ENCODE measurements around the gene HYAL3.

The HYAL3 gene

GRCh38 chr3:50256978-50257890 is 42.0 kb downstream of the HYAL3 start:
- H4K20me1 ChIP-seq (ENCODE audit: insufficient read depth) = no peaks in the 10 kb centered on the region
- H2AFZ ChIP-seq (ENCODE audit: low read depth) = no peak overlapping the region
- no peaks in the 10 kb centered on the region for H3K79me2 ChIP-seq (ENCODE audit: insufficient read depth, low read depth)
- TF ChIP-seq, protein P1, sequence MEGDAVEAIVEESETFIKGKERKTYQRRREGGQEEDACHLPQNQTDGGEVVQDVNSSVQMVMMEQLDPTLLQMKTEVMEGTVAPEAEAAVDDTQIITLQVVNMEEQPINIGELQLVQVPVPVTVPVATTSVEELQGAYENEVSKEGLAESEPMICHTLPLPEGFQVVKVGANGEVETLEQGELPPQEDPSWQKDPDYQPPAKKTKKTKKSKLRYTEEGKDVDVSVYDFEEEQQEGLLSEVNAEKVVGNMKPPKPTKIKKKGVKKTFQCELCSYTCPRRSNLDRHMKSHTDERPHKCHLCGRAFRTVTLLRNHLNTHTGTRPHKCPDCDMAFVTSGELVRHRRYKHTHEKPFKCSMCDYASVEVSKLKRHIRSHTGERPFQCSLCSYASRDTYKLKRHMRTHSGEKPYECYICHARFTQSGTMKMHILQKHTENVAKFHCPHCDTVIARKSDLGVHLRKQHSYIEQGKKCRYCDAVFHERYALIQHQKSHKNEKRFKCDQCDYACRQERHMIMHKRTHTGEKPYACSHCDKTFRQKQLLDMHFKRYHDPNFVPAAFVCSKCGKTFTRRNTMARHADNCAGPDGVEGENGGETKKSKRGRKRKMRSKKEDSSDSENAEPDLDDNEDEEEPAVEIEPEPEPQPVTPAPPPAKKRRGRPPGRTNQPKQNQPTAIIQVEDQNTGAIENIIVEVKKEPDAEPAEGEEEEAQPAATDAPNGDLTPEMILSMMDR (conservative IDR thresholded peaks at IDR 0.05; ENCODE audit: low read depth, low read length) = no peak
- H3K4me2 ChIP-seq = no peak overlapping the region
- no peak overlapping the region for H3K9ac ChIP-seq
- no peak overlapping the region for H3K4me3 ChIP-seq (IDR thresholded peaks at IDR 0.05; ENCODE audit: insufficient read depth, low read depth, low read length)
- H3K27ac ChIP-seq = no peak overlapping the region
- H3K36me3 ChIP-seq (ENCODE audit: insufficient read depth) = no peaks in the 10 kb centered on the region
- H3K27me3 ChIP-seq (ENCODE audit: insufficient read depth, low read depth) = no peaks in the 10 kb centered on the region
- H3K4me1 ChIP-seq (ENCODE audit: low read depth, poor library complexity, severe bottlenecking) = peaks cover 6% of the 10 kb centered on the region

DNA sequence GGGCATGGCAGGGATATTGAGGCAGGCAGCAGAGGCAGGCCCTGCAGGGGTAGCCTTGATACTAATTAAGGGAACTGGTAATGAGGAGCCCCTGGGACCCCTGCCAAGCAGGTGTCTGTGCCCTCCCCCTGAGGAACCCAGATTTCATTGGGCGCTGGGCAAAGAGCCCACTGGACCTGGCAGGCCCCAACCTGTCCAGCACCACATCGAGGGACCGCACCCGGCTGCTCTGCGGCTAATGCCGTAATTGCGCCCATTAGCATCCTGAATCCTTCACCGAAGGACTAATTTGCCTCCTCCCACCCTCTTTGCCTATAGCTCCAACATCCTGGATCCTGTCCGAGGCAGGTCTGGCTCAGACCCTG is 44.0 kb downstream of the HYAL3 start:
- Histone ChIP-seq H3K36me3 (ENCODE audit: insufficient read depth) (no peaks in the 10 kb centered on the region), H4K20me1 (ENCODE audit: insufficient read depth) (no peaks in the 10 kb centered on the region)

GRCh38 chr3:50254577-50255250 is 44.5 kb downstream of the HYAL3 start:
- H2AFZ ChIP-seq (ENCODE audit: low read depth) = no peak overlapping the region
- H3K27me3 ChIP-seq (ENCODE audit: insufficient read depth, low read depth) = no peaks in the 10 kb centered on the region
- no peak overlapping the region for H3K27ac ChIP-seq
- no peak overlapping the region for H3K4me3 ChIP-seq (IDR thresholded peaks at IDR 0.05; ENCODE audit: insufficient read depth, low read depth, low read length)
- H3K4me2 ChIP-seq = no peak overlapping the region
- TF ChIP-seq, protein P1 (conservative IDR thresholded peaks at IDR 0.05; ENCODE audit: low read depth, low read length) = no peak
- H3K4me1 ChIP-seq (ENCODE audit: low read depth, poor library complexity, severe bottlenecking) = no peaks in the 10 kb centered on the region
- no peaks in the 10 kb centered on the region for H3K79me2 ChIP-seq (ENCODE audit: insufficient read depth, low read depth)
- H3K9ac ChIP-seq = no peak overlapping the region
- no peaks in the 10 kb centered on the region for H4K20me1 ChIP-seq (ENCODE audit: insufficient read depth)
- no peaks in the 10 kb centered on the region for H3K36me3 ChIP-seq (ENCODE audit: insufficient read depth)

More for the DNA sequence above, 44.0 kb downstream of the HYAL3 start:
- Histone ChIP-seq H3K79me2 (ENCODE audit: insufficient read depth, low read depth) (no peaks in the 10 kb centered on the region), H3K9ac (no peak overlapping the region), H3K27me3 (ENCODE audit: insufficient read depth, low read depth) (no peaks in the 10 kb centered on the region), H3K4me2 (no peak overlapping the region), H3K4me3 (IDR thresholded peaks at IDR 0.05; ENCODE audit: insufficient read depth, low read depth, low read length) (no peak overlapping the region), H3K4me1 (ENCODE audit: low read depth, poor library complexity, severe bottlenecking) (no peaks in the 10 kb centered on the region), H2AFZ (ENCODE audit: low read depth) (no peak overlapping the region), H3K27ac (no peak overlapping the region)
- TF ChIP-seq, protein P1 (conservative IDR thresholded peaks at IDR 0.05; ENCODE audit: low read depth, low read length) = no peak

- Histone ChIP-seq H3K4me3 (IDR thresholded peaks at IDR 0.05; ENCODE audit: insufficient read depth, low read depth, low read length) (no peak overlapping the region), H3K9ac (no peak overlapping the region), H3K36me3 (ENCODE audit: insufficient read depth) (no peaks in the 10 kb centered on the region), H4K20me1 (ENCODE audit: insufficient read depth) (no peaks in the 10 kb centered on the region), H3K27me3 (ENCODE audit: insufficient read depth, low read depth) (no peaks in the 10 kb centered on the region), H2AFZ (ENCODE audit: low read depth) (no peak overlapping the region), H3K79me2 (ENCODE audit: insufficient read depth, low read depth) (peaks cover 14% of the 10 kb centered on the region; the same call in 1 of the 2 replicates), H3K27ac (no peak overlapping the region), H3K4me1 (ENCODE audit: low read depth, poor library complexity, severe bottlenecking) (peaks cover 11% of the 10 kb centered on the region), H3K4me2 (no peak overlapping the region)
- TF ChIP-seq, protein P1 (conservative IDR thresholded peaks at IDR 0.05; ENCODE audit: low read depth, low read length) = no peak
Observed at GRCh38 chr3:50251220-50251619, 48.0 kb downstream of the HYAL3 start.

Data from KMS-11 (cell line).